SK-N-SH (cell line): ENCODE data around the gene RPAIN. TPM values are rescaled to one million over a fixed set of nuclear protein-coding genes. Genes with fewer than 3 reads are reported as not detected.

ENCODE experiments used
- CTCF ChIA-PET: fragments of 300-600, 350-600 bp; formaldehyde crosslinking; extraction: SDS; loops from one replicate; lab custom pipeline; 2021; lab: Yijun Ruan, JAX
- POLR2A ChIA-PET: fragments of 350-600 bp; sonication (Branson Sonifier 250); formaldehyde crosslinking; extraction: SDS; loops from one replicate; lab custom pipeline; 2020; ENCODE audit warnings: antibody characterized with exemption, inconsistent platforms; lab: Yijun Ruan, JAX
- DNase-seq: peaks from one replicate; pipeline ENCODE4 v3.0.0; 2012
- H2AFZ ChIP-seq: fragments of 200-600 bp; sonication (generic); 2 replicates; pipeline ENCODE4 v1.8.1; 2016; ENCODE audit warnings: antibody characterized with exemption, mild to moderate bottlenecking, low read depth
- H3F3A ChIP-seq: fragments of 200-600 bp; sonication (generic); replicated peaks from 2 replicates; pipeline ENCODE3; 2016; ENCODE audit warnings: antibody characterized with exemption, mild to moderate bottlenecking; ENCODE audit not compliant: insufficient read depth
- H3K27ac ChIP-seq, 2 experiments: fragments of 200-500 bp in 1 of 2; fragments of 200-600 bp in 1 of 2; sonication (Bioruptor generic) in 1 of 2; sonication (generic), shearing (Covaris generic) in 1 of 2; 2 replicates each; pipeline versions ENCODE4 v1.5.1 to v1.6.1; 2014 to 2016; ENCODE audit warnings: low read depth in 2 of 2, inconsistent platforms in 1 of 2, low read length in 1 of 2, mild to moderate bottlenecking in 1 of 2, mixed read lengths in 1 of 2
- H3K27me3 ChIP-seq: fragments of 200-600 bp; sonication (generic), shearing (Covaris generic); 2 replicates; pipeline ENCODE4 v1.6.1; 2016; ENCODE audit warnings: mixed run types; ENCODE audit not compliant: insufficient read depth
- H3K36me3 ChIP-seq, 2 experiments: fragments of 200-500 bp in 1 of 2; fragments of 200-600 bp in 1 of 2; sonication (Bioruptor generic) in 1 of 2; sonication (generic) in 1 of 2; replicated peaks in 1 of 2; 2 replicates each; pipeline versions ENCODE3 to v1.5.1; 2014 to 2016; ENCODE audit warnings: low read length in 1 of 2, mild to moderate bottlenecking in 1 of 2; ENCODE audit not compliant: insufficient read depth in 2 of 2, control insufficient read depth in 1 of 2
- H3K4me1 ChIP-seq, 2 experiments: fragments of 200-500 bp in 1 of 2; fragments of 200-600 bp in 1 of 2; sonication (Bioruptor generic) in 1 of 2; sonication (generic), shearing (Covaris generic) in 1 of 2; 2 replicates each; pipeline versions ENCODE4 v1.5.1 to v1.6.1; 2014 to 2016; ENCODE audit warnings: low read depth in 1 of 2, low read length in 1 of 2, mixed run types in 1 of 2; ENCODE audit not compliant: insufficient read depth in 2 of 2, control insufficient read depth in 1 of 2
- H3K4me2 ChIP-seq: fragments of 200-600 bp; sonication (generic), shearing (Covaris generic); 2 replicates; pipeline ENCODE4 v1.6.1; 2017; ENCODE audit warnings: mixed run types
- H3K4me3 ChIP-seq, 2 experiments: fragments of 200-500 bp in 1 of 2; fragments of 200-600 bp in 1 of 2; sonication (Bioruptor generic) in 1 of 2; sonication (generic), shearing (Covaris generic) in 1 of 2; 2 replicates each; pipeline versions ENCODE4 v1.5.1 to v1.8.1; 2014 to 2016; ENCODE audit warnings: low read depth in 2 of 2, inconsistent platforms in 1 of 2, low read length in 1 of 2, mild to moderate bottlenecking in 1 of 2, mixed read lengths in 1 of 2, moderate library complexity in 1 of 2
- H3K79me2 ChIP-seq: fragments of 200-600 bp; sonication (generic); 2 replicates; pipeline ENCODE4 v1.8.1; 2017; ENCODE audit warnings: mild to moderate bottlenecking; ENCODE audit not compliant: insufficient read depth
- H3K9ac ChIP-seq: fragments of 200-600 bp; sonication (generic); 2 replicates; pipeline ENCODE4 v1.6.1; 2017; ENCODE audit warnings: mixed run types
- H3K9me2 ChIP-seq: fragments of 200-600 bp; sonication (generic); 2 replicates; pipeline ENCODE4 v1.6.1; 2017; ENCODE audit warnings: mixed run types
- H3K9me3 ChIP-seq: fragments of 200-600 bp; sonication (generic); 2 replicates; pipeline ENCODE4 v1.6.1; 2017; ENCODE audit warnings: mixed run types, mild to moderate bottlenecking, moderate library complexity
- H4K20me1 ChIP-seq: fragments of 200-600 bp; sonication (generic); 2 replicates; pipeline ENCODE4 v1.6.1; 2017; ENCODE audit warnings: mild to moderate bottlenecking, mixed run types; ENCODE audit not compliant: insufficient read depth
- EP300 ChIP-seq, 2 experiments: IDR thresholded peaks; 2 replicates each; pipeline versions ENCODE4 v1.4.0 to v1.6.1; 2012; ENCODE audit warnings: borderline replicate concordance in 1 of 2, low read depth in 1 of 2, low read length in 1 of 2
- EZH2phosphoT487 ChIP-seq: fragments of 200-600 bp; sonication (generic); IDR thresholded peaks from 2 replicates; pipeline ENCODE4 v1.6.1; 2017; ENCODE audit warnings: low read depth, mixed run types, mild to moderate bottlenecking, antibody characterized with exemption, moderate library complexity, borderline replicate concordance
- FOXJ3 ChIP-seq: sonication (generic); formaldehyde crosslinking; IDR thresholded peaks from 2 replicates; pipeline ENCODE4 v1.5.1; 2020; ENCODE audit warnings: mild to moderate bottlenecking, missing genetic modification reagents
- FOXM1 ChIP-seq: IDR thresholded peaks from 2 replicates; pipeline ENCODE4 v1.4.0; 2012; ENCODE audit warnings: low read depth, mild to moderate bottlenecking
- JUND ChIP-seq: IDR thresholded peaks from 2 replicates; pipeline ENCODE4 v1.4.0; 2012
- MAX ChIP-seq: IDR thresholded peaks from 2 replicates; pipeline ENCODE4 v1.4.0; 2012; ENCODE audit warnings: low read depth
- MEF2A ChIP-seq: IDR thresholded peaks from 2 replicates; pipeline ENCODE4 v1.4.0; 2012; ENCODE audit warnings: low read depth, borderline replicate concordance
- MXI1 ChIP-seq: IDR thresholded peaks from 2 replicates; pipeline ENCODE4 v1.6.1; 2012; ENCODE audit warnings: mild to moderate bottlenecking, low read depth, low read length, improper control_type of control experiment
- NFIC ChIP-seq: IDR thresholded peaks from 2 replicates; pipeline ENCODE4 v1.4.0; 2012; ENCODE audit warnings: borderline replicate concordance
- POLR2AphosphoS5 ChIP-seq: IDR thresholded peaks from 2 replicates; pipeline ENCODE4 v1.6.1; 2012; ENCODE audit warnings: low read depth, low read length
- RXRA ChIP-seq: IDR thresholded peaks from 2 replicates; pipeline ENCODE4 v1.4.0; 2012; ENCODE audit warnings: low read depth, mild to moderate bottlenecking, borderline replicate concordance
- SIN3A ChIP-seq: IDR thresholded peaks from 2 replicates; pipeline ENCODE4 v1.6.1; 2012; ENCODE audit warnings: low read depth, mild to moderate bottlenecking, low read length, moderate library complexity, borderline replicate concordance
- SMC3 ChIP-seq: IDR thresholded peaks from 2 replicates; pipeline ENCODE4 v1.6.1; 2012; ENCODE audit warnings: low read depth, low read length, improper control_type of control experiment
- TAF1 ChIP-seq: IDR thresholded peaks from 2 replicates; pipeline ENCODE4 v1.6.1; 2012; ENCODE audit warnings: low read depth, mild to moderate bottlenecking, low read length, moderate library complexity, borderline replicate concordance
- TCF12 ChIP-seq: IDR thresholded peaks from 2 replicates; pipeline ENCODE4 v1.4.0; 2012
- TEAD4 ChIP-seq: IDR thresholded peaks from 2 replicates; pipeline ENCODE4 v1.4.0; 2012; ENCODE audit warnings: mild to moderate bottlenecking, borderline replicate concordance; ENCODE audit not compliant: insufficient read depth
- WGBS: methylation state at CpG from one replicate; pipeline ENCODE4 v1.1.6; 2017; ENCODE audit warnings: low lambda C conversion rate; 5-methylcytosine and 5-hydroxymethylcytosine counted together
- polyA plus RNA-seq, 3 experiments: library from polyadenylated mRNA; depleted of rRNA; stranded (reverse); fragments of >200 nt; gene quantifications; 2 replicates each; pipeline ENCODE4 v1.2.3, GENCODE V29; 2012
- TF ChIP-seq, protein P1 (sequence below): fragments of 150-350 bp; IDR thresholded peaks from 2 replicates; pipeline ENCODE4 v1.6.1; 2016; ENCODE audit warnings: mild to moderate bottlenecking, low read depth, low read length
- TF ChIP-seq, protein P2 (sequence below): IDR thresholded peaks from 2 replicates; pipeline ENCODE4 v1.4.0; 2012; ENCODE audit warnings: low read depth, borderline replicate concordance

The RPAIN gene
- polyA plus RNA-seq, 1 of the 3 experiments (the other 2 are of a cell fraction) = 75.5 TPM

GRCh38 chr17:5472511-5472910 lies 52.5 kb downstream of the RPAIN start:
- H3K9me2 ChIP-seq = no peaks in the 10 kb centered on the region
- peaks cover 23% of the 10 kb centered on the region for H3K79me2 ChIP-seq
- TF ChIP-seq JUND (no peak), FOXM1 (no peak), MAX (no peak), TAF1 (no peak), EZH2phosphoT487 (no peak)
- no peaks in the 10 kb centered on the region for H3K27me3 ChIP-seq
- 90% methylated on average over 3 of the region's 3 CpGs for WGBS
- no peaks in the 10 kb centered on the region for H4K20me1 ChIP-seq
- no peaks in the 10 kb centered on the region for H3K9me3 ChIP-seq
- no peaks in the 10 kb centered on the region for H3K4me1 ChIP-seq
- no peak for DNase-seq
- H2AFZ ChIP-seq = no peak overlapping the region
- no peak overlapping the region for H3K27ac ChIP-seq
- CTCF ChIA-PET = no interaction called here
- H3K4me2 ChIP-seq = no peak overlapping the region
- H3K9ac ChIP-seq = no peak overlapping the region
- H3K4me3 ChIP-seq = no peak overlapping the region
- H3F3A ChIP-seq = peaks cover 33% of the 10 kb centered on the region
- H3K36me3 ChIP-seq = peaks cover 55 to 60% of the 10 kb centered on the region in 2 experiments
- POLR2A ChIA-PET = interaction anchor here (2.0 kb wide), 1 partner anchor 14 kb away, joined by 5 read pairs; the partner anchor contains the start of genes DERL2 and MIS12

DNA sequence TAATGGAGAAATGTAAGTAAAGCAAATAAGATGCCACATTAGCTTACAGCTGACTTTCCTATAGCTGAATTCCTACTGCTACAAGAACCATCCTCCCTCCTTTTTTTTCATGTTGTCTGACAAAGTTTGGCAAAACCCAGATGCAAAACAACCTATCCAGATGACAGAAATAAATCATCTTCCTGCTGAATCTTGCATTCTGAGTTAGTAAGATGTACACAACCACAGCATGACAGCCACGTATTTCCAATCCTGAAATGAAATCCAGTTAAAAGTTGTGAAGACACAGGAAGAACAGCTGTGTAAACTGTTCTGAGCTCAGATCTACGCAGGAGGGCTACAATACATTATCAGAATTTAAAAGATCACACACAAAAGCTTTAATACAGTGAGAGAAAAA lies 53.9 kb downstream of the RPAIN start:
- Histone ChIP-seq H3K4me1 (no peaks in the 10 kb centered on the region), H3K27ac (no peak overlapping the region), H3K79me2 (peaks cover 23% of the 10 kb centered on the region), H3F3A (peaks cover 33% of the 10 kb centered on the region), H4K20me1 (no peaks in the 10 kb centered on the region), H2AFZ (no peak overlapping the region), H3K36me3 (peaks cover 69 to 74% of the 10 kb centered on the region in 2 experiments), H3K9ac (no peak overlapping the region), H3K27me3 (no peaks in the 10 kb centered on the region), H3K4me2 (no peak overlapping the region), H3K9me2 (no peaks in the 10 kb centered on the region), H3K9me3 (no peaks in the 10 kb centered on the region), H3K4me3 (no peak overlapping the region)
- DNase-seq = no peak
- TF ChIP-seq MEF2A (no peak), POLR2AphosphoS5 (no peak), TAF1 (no peak), FOXM1 (no peak), TCF12 (no peak), TEAD4 (no peak), RXRA (no peak)
- TF ChIP-seq, protein P1, sequence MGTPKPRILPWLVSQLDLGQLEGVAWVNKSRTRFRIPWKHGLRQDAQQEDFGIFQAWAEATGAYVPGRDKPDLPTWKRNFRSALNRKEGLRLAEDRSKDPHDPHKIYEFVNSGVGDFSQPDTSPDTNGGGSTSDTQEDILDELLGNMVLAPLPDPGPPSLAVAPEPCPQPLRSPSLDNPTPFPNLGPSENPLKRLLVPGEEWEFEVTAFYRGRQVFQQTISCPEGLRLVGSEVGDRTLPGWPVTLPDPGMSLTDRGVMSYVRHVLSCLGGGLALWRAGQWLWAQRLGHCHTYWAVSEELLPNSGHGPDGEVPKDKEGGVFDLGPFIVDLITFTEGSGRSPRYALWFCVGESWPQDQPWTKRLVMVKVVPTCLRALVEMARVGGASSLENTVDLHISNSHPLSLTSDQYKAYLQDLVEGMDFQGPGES = no peak
- ChIA-PET CTCF (interaction anchor here (1.2 to 2.4 kb wide), 3 partner anchors 11 to 35 kb away, joined by 3 to 7 read pairs (median 4); partner anchors contain the start of genes C1QBP, DERL2 and MIS12), POLR2A (interaction anchor here (2.0 kb wide), 1 partner anchor 13 kb away, joined by 5 read pairs; the partner anchor contains the start of genes DERL2 and MIS12)
- WGBS = 98% methylated on average over 2 of the region's 2 CpGs

DNA sequence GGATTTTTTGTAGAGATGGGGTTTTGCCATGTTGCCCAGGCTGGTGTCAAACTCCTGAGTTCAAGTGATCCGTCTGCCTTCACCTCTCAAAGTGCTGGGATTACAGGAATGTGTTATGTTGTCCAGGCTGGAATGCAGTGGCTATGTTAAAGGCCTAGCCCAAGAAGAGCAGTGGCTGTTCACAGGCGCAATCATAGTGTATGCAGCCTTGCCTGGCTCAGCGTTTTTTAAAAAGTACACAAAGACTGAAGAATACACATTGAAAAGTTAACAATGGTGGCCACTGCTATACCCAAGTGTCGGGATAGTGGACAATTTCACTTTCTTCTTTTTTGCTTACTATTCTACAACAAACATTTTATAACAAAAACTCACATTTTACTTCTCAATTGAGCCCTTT lies 59.0 kb downstream of the RPAIN start:
- ChIA-PET POLR2A (no interaction called here), CTCF (interaction anchor here (2.5 kb wide), 1 partner anchor 40 kb away, joined by 9 read pairs; the partner anchor contains the start of gene C1QBP)
- H3K9me3 ChIP-seq = no peaks in the 10 kb centered on the region
- WGBS = 99% methylated on average over 4 of the region's 4 CpGs
- H3K4me2 ChIP-seq = no peak overlapping the region
- DNase-seq = no peak
- H3K4me3 ChIP-seq = no peak overlapping the region
- H3K4me1 ChIP-seq = no peaks in the 10 kb centered on the region
- H3K27ac ChIP-seq = no peak overlapping the region
- H3F3A ChIP-seq = peaks cover 12% of the 10 kb centered on the region
- no peak overlapping the region for H2AFZ ChIP-seq
- no peaks in the 10 kb centered on the region for H4K20me1 ChIP-seq
- H3K9ac ChIP-seq = no peak overlapping the region
- H3K27me3 ChIP-seq = no peaks in the 10 kb centered on the region
- no peaks in the 10 kb centered on the region for H3K9me2 ChIP-seq
- peaks cover 87 to 89% of the 10 kb centered on the region in 2 experiments for H3K36me3 ChIP-seq
- peaks cover 69% of the 10 kb centered on the region for H3K79me2 ChIP-seq
- TF ChIP-seq MXI1 (no peak), EP300 (IDR thresholded peaks at IDR 0.05; ENCODE audit: borderline replicate concordance in 1 of 2, low read depth in 1 of 2, low read length in 1 of 2) (no peak), SMC3 (no peak), MAX (no peak), TEAD4 (no peak), POLR2AphosphoS5 (no peak), NFIC (no peak), FOXJ3 (CRISPR knock-in tag) (no peak), JUND (no peak), TAF1 (no peak), RXRA (no peak), SIN3A (no peak)
- TF ChIP-seq, protein P1 = no peak
- TF ChIP-seq, protein P2, sequence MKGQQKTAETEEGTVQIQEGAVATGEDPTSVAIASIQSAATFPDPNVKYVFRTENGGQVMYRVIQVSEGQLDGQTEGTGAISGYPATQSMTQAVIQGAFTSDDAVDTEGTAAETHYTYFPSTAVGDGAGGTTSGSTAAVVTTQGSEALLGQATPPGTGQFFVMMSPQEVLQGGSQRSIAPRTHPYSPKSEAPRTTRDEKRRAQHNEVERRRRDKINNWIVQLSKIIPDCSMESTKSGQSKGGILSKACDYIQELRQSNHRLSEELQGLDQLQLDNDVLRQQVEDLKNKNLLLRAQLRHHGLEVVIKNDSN = no peak
